Left lung (tissue), 10 donors: ENCODE results near the gene AP1S3. TPM values are rescaled to one million over a fixed set of nuclear protein-coding genes. Genes with fewer than 3 reads are reported as not detected.

Experiments used
- ATAC-seq: fragments of 200-7000 bp; cut with Tn5 transposase; one replicate; pipeline ENCODE4 v1.9.1; 2020; ENCODE audit warnings: moderate library complexity
- DNase-seq, 4 donors: peaks; one replicate each; pipeline ENCODE4 v3.0.0-alpha.2; 2013 to 2020
- H3K27ac ChIP-seq, 2 donors: fragments of 200-600 bp; sonication (generic) in 1 of 2; one replicate each; pipeline versions ENCODE4 v1.5.0 to v1.8.0; 2020 to 2021
- H3K27me3 ChIP-seq, 2 donors: fragments of 200-600 bp; sonication (generic) in 1 of 2; one replicate each; pipeline versions ENCODE4 v1.5.0 to v1.8.0; 2020 to 2021
- H3K36me3 ChIP-seq, 2 donors: fragments of 200-600 bp; sonication (generic) in 1 of 2; one replicate each; pipeline versions ENCODE4 v1.5.0 to v1.8.0; 2020 to 2021
- H3K4me1 ChIP-seq, 2 donors: fragments of 200-600 bp; one replicate each; pipeline ENCODE4 v1.8.0; 2021
- H3K4me3 ChIP-seq, 2 donors: fragments of 200-600 bp; sonication (generic) in 1 of 2; one replicate each; pipeline versions ENCODE4 v1.5.0 to v1.8.0; 2020 to 2021; ENCODE audit warnings: mild to moderate bottlenecking in 1 of 2
- H3K9me3 ChIP-seq, 2 donors: fragments of 200-600 bp; sonication (generic) in 1 of 2; one replicate each; pipeline versions ENCODE4 v1.5.0 to v1.8.0; 2020 to 2021
- intact Hi-C, 2 donors: fragments of 100-400 bp; cut with DNase I; formaldehyde crosslinking; loops; one replicate each; pipeline versions ENCODE4 v1.11.2 to v1.14.2; 2022
- polyA plus RNA-seq, 6 donors: library from polyadenylated mRNA; unstranded; fragments of 120-200 nt; gene quantifications; one replicate each; pipeline ENCODE4 v1.2.1, GENCODE V29; 2013; ENCODE audit not compliant: insufficient read length in 6 of 6
- total RNA-seq, 2 donors: library from RNA; stranded (reverse); fragmentation: NEBNext Ultra II Directional; extraction: Animal tissue kit (Norgen Biotek cat#: 25700); gene quantifications; one replicate each; pipeline ENCODE4 v1.2.1, GENCODE V29; 2021
- TF ChIP-seq, protein P1 (sequence below), 2 donors: fragments of 200-600 bp; sonication (generic) in 1 of 2; IDR thresholded peaks; one replicate each; pipeline versions ENCODE4 v1.5.0 to v1.8.0; 2021; ENCODE audit warnings: antibody characterized with exemption in 2 of 2
- donor health status: DM: no; HTN: yes; CAD: no.
- donor health status: DM: no; HTN: no; CAD: no.

Gene AP1S3
- total and polyA plus RNA-seq, 8 donors: 4.3 to 23.4 (median 5.6) TPM

DNA sequence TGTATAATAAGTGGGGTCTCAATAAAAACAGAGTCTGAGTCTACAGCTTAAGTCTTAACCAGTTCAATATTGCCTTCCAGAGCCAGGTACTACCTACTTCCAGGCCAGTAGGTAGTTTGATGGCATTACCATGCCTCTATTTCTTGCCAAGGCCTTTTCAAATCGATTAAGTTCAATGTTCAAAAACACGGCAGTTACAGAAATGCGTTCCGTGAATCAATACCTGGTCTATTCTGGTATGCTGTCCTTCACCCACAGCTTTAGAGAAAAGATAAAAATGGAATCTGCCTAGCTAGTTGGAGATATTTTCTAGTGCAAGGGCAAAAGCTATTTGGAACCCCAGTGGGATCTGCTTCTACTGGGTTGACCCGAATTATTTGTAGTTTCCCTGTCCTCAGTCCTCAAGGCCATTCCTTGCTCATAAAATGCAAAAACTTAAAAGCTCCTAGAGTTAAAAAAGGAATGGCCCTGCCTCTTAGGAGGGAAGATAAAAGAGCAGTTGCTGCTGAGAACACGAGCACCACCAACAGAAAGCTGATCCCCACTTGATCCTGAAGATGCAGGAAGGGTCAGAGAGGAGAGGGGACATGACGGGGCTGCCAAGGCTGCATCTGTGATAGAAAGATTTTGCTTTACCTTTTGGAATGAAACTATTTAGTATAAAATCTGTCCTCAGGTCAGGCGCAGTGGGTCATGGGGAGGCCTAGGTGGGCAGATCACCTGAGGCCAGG is 125.6 kb downstream of the AP1S3 start:
- intact Hi-C loops: no loop called here
- TF ChIP-seq, protein P1, sequence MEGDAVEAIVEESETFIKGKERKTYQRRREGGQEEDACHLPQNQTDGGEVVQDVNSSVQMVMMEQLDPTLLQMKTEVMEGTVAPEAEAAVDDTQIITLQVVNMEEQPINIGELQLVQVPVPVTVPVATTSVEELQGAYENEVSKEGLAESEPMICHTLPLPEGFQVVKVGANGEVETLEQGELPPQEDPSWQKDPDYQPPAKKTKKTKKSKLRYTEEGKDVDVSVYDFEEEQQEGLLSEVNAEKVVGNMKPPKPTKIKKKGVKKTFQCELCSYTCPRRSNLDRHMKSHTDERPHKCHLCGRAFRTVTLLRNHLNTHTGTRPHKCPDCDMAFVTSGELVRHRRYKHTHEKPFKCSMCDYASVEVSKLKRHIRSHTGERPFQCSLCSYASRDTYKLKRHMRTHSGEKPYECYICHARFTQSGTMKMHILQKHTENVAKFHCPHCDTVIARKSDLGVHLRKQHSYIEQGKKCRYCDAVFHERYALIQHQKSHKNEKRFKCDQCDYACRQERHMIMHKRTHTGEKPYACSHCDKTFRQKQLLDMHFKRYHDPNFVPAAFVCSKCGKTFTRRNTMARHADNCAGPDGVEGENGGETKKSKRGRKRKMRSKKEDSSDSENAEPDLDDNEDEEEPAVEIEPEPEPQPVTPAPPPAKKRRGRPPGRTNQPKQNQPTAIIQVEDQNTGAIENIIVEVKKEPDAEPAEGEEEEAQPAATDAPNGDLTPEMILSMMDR (IDR thresholded peaks at IDR 0.05): no peak
- Histone ChIP-seq H3K9me3 (peaks cover 0 to 4% of the 10 kb centered on the region in 2 donors), H3K27me3 (no peaks in the 10 kb centered on the region), H3K4me1 (no peaks in the 10 kb centered on the region), H3K36me3 (no peaks in the 10 kb centered on the region), H3K27ac (no peak overlapping the region), H3K4me3 (no peak overlapping the region)
- ATAC-seq: no peak
- no peak for DNase-seq

Other genes starting within 250 kb of the AP1S3 start
- 1 to 10 TPM in 1 of 2 donors, under 1 TPM in 1; 0.71 to 3.8 TPM for gene SCG2, start 235.2 kb downstream of the AP1S3 start, total RNA-seq
- gene SCG2, start 235.2 kb downstream of the AP1S3 start, polyA plus RNA-seq: 1 to 10 TPM; 1.4 to 2.1 (median 1.9) TPM
- 10 to 100 TPM; 45.5 to 46.3 TPM for gene WDFY1, start 107.8 kb upstream of the AP1S3 start, total RNA-seq
- gene WDFY1, start 107.8 kb upstream of the AP1S3 start, polyA plus RNA-seq: 10 to 100 TPM; 63.5 to 71.9 (median 70.7) TPM
- gene MRPL44, start 119.9 kb upstream of the AP1S3 start, total RNA-seq: 10 to 100 TPM; 23.1 to 24.3 TPM
- gene MRPL44, start 119.9 kb upstream of the AP1S3 start, polyA plus RNA-seq: 10 to 100 TPM; 25.1 to 26.8 (median 25.7) TPM
- 10 to 100 TPM; 21.7 to 28.5 TPM for gene SERPINE2, start 201.7 kb upstream of the AP1S3 start, total RNA-seq
- 100 to 1,000 TPM in 1 of 6 donors, 10 to 100 TPM in 5; 77.7 to 107 (median 83.9) TPM for gene SERPINE2, start 201.7 kb upstream of the AP1S3 start, polyA plus RNA-seq